ENCODE results near the gene KIT.
A peak's percentile ranks its signal among the peaks of the same experiment; 100 is the strongest.

KIT gene

DNA sequence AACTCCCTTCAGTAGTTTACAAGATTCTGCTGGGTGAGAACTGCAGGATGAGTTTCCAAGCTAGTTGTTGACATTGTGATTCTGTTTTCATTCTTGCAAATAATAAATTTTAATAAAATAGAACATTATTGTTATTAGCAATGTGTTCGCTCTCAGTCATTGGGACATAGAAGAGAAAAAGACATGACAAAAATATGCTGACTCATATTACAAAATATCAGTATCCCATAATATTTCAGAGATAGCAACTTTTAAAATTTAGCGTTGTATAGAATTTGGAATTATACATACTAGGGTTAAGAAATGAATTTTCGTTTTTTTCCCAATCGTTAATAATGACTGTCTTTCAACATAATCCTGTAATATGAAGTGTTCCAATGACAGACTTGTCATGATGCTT is 45.4 kb downstream of the KIT start:
- no peak for DNase-seq (ENCODE audit: low spot score)

DNA sequence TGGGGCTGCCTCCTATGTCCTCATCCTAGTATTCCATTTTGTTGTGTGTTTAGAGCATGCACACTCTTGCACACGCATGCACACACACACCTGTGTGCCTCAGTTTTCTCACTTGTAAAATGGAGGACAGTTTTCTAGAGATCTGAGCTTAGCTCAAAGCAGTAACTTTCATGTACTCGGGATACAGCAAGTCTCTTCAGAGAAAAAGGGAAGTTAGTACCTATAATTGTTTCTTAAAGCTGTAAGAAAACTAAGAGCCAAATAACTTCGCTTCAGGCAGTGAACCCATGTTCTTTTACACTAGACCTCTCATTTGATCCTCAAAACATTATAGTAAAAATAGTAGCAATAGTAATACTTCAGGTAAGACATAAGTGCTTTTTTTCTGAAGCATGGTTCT is 49.6 kb downstream of the KIT start:
- no peak for DNase-seq (ENCODE audit: low spot score)

DNA sequence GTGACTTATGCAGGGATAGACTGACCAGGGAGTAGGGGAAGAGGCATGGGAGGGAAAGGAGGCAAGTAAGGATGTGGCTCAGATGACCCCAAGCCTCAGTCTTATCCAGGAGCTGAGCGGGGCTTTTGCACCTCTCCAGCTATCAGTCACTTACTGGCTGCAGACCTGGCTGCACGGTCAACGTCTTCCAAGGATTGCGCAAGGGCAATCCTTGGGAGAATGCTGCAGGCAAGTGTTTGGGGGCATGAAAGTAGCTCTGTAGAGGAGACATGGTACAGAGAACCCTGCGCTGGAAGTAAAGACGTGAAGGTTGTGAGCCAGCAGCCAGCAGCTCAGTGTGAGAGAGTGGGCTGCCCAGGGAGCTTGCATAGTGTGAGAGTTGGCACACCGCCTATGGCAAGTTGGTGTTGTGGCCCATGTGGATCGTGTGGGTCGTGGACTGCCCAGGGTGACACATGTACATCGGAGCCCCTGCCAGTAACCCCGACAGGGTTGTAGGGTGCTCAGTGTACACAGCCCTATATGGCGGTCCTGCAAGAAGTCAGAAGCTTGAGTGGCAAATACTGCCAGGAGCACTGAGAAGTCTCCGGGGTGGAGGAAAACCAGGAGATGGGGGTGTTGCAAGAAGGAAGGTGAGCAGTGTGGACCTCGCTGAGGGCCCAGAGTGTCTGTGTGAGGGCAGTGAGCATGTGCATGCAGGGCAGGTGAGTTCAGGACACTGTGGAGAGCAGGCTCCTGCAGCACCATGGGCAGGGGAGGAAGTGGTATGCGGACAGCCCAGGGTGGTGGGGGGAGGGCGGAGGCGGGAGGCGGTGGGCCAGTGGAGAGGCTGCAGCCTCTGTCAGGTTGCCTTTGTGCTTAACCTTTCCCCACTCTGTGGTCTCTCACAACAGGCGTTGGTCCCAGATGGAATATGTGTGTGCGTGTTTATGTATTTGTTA is 50.9 kb downstream of the KIT start:
- no peak for DNase-seq (ENCODE audit: low spot score)

DNA sequence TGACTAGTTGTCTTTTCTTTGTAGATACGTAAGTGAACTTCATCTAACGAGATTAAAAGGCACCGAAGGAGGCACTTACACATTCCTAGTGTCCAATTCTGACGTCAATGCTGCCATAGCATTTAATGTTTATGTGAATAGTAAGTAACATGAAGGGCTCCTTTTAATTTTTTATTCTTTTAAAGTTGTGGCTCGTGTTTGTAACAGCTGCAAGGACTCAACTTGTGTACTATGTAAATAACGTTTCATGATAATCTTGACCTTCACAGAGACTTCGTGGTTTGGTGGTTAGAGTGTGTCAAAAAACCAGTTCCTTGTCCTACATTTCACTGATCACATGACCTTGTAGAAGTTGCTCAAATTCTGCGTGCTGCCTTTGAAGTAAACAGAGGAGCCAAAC is 51.6 kb downstream of the KIT start:
- DNase-seq (ENCODE audit: low spot score) = peak; percentile 13

DNA sequence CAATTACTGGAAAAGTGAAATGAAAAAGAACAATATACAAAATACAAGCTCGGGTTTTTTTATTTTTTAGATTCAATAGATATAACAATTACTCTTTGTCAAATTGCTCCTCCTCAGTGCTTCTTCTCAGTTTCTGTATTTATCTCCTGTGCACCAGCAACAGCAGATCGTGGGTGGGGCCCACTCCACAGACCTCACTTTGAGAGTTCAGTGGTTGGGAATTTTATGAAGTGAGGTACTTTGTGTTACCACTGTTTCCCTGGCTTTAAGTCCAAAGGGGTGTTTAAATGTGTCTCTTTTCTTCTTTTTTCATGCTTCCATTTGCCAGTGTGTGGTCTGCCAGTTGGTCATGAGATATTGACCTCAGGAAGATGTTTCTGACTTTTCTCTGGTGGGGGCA is 54.4 kb downstream of the KIT start:
- DNase-seq (ENCODE audit: low spot score) = no peak

DNA sequence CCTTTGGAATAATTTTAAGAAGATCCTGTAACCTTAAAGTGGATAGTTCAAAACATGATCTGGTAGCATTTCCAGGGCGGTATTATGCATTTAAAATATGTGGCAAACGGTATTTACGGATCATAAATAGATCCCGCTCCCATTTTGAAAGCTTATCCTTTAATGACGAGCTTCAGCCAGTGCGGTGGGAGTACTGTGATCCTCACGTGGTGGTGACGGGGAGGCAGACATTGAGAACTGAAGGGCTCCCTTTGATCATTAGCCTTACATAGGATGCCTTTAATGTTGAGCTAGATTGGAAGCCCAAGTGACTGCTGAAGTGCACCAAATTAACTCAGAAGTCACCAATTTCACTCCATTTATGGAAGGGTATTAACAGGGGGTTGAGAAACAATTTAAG is 56.9 kb downstream of the KIT start:
- DNase-seq (ENCODE audit: low spot score) = no peak

DNA sequence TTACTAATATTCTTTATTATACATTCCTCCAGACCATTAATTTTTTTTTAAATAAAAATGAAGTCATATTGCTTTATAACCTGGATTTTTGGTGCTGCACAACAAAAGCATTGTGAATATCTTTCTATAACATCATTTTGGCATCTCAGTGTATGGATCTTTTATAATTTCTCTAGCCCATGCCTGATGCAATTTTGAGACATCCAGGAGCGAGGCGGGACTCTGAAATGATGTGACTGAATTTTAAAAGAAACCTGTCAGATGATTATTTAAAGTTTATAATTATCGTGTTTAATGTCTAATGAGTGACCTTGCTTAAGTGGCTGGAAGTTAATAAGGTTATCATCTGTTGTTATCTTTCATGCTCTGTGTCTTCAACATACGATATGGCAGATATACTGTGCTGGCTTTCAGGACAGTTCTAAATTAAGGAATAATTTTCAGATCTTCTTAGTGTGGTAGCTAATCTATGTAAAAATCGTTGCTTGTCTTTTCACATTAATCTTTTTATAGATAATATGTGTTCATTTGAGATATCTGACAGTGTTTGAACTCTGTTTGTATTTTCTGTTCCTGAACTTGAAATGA is 58.8 kb downstream of the KIT start:
- DNase-seq (ENCODE audit: low spot score) = no peak

DNA sequence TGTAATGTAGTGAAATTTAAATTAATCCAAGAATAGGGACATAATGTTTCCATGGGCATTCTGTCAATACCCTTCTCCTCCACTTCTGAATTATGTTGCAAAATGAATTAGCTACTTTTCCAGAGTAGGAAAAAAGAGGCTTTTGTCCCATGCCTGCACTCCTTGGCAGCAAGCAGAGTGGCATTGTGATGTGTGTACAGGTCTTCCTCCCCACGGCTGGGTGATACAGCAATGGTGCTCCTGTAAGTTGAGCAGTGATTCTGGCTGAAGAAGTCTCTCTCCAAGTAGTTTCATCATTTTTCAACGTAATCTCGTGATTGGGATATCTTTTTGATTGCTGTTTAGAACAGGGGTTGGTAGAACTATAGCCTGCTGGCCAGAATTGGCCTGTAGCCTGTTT is 59.9 kb downstream of the KIT start:
- no peak for DNase-seq (ENCODE audit: low spot score)

DNA sequence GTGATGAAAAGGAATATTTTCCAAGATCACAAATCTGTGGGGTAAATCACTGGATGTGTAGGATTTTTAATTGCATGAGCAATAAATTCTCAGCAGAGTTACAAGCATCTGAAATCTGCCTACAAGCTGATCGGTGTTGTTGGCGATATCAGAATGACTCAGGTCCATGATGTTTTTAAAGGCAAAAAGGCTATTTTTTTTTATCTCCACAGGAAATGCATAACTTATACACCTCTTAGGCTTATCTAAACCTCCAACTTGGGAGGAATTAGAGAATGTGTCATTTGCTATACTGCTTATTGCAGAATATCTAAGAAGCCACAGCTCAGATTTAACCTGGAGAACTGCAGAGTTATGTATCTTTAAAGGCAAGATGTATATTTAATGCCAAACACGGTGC is 61.6 kb downstream of the KIT start:
- DNase-seq (ENCODE audit: low spot score) = no peak

DNA sequence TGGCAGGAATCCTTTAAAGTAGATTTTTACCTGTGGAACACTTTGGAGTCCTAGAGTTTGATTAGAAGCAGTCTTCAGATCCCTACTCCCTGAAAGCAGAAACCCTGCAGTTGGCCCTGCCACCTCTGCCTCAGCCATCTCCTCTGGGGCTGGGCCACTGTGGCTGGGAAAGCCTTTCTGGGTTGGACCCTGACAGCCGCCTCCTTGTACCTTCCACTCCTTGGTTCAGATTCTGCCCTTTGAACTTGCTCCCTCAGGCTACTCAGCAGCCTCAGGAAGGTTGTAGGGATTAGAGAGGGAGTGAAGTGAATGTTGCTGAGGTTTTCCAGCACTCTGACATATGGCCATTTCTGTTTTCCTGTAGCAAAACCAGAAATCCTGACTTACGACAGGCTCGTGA is 65.5 kb downstream of the KIT start:
- DNase-seq (ENCODE audit: low spot score) = no peak

DNA sequence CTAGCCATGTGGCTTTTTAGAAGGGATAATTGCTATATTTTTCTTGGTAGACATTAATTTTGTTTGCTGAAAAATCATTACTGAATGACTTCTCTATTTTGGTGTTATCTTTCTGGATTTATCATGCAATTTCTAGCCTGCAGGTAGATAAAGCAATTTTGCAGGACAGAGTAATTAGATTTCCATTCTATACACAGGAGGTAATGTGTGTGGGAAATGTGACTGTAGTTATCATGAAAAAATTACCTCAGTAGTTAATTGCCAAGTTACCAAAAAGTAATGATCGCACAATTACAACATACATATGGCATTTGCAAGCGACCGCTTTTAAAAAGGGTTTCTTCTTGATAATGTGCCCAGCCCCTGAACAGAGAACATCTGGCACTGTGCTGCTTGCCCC is 66.1 kb downstream of the KIT start:
- DNase-seq (ENCODE audit: low spot score) = no peak

DNA sequence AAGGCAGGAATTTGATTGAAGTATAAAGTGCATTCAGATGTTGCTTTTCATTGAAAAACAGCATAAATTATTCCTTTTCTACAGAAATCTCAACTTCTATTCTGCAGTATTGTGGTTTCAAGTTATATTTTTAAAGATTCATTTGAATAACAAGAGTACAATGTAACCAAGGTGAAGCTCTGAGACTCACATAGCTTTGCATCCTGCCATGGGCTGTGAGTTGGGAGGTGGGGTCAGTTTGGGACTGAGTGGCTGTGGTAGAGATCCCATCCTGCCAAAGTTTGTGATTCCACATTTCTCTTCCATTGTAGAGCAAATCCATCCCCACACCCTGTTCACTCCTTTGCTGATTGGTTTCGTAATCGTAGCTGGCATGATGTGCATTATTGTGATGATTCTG is 69.2 kb downstream of the KIT start:
- DNase-seq (ENCODE audit: low spot score) = no peak

DNA sequence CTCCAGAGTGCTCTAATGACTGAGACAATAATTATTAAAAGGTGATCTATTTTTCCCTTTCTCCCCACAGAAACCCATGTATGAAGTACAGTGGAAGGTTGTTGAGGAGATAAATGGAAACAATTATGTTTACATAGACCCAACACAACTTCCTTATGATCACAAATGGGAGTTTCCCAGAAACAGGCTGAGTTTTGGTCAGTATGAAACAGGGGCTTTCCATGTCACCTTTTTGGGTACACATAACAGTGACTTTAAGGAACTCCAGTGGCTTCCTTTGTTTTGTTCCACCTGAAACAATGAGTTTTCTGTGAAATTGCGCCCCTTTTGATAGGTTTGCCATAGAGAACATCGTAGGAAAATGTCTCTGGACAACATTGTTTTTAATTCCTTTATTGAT is 69.6 kb downstream of the KIT start:
- DNase-seq (ENCODE audit: low spot score) = no peak

DNA sequence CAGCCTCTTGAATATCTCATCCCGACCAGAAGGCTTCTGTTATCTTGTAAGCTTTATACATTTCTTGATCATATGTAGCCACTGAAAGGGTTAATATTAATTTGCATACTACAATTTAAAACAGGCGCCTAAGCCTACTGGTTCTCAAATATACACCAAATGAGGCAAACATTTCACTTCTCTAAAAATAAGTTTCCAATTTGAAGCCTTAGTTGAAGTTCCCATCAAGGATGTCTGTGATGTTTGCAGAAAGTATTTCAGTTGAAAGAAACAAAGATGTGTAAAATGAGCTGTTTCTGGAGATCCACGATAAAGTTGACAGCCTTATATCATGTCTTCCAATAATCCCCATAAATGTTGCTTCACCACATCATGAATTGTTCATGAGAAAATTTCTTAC is 70.6 kb downstream of the KIT start:
- DNase-seq (ENCODE audit: low spot score) = no peak

DNA sequence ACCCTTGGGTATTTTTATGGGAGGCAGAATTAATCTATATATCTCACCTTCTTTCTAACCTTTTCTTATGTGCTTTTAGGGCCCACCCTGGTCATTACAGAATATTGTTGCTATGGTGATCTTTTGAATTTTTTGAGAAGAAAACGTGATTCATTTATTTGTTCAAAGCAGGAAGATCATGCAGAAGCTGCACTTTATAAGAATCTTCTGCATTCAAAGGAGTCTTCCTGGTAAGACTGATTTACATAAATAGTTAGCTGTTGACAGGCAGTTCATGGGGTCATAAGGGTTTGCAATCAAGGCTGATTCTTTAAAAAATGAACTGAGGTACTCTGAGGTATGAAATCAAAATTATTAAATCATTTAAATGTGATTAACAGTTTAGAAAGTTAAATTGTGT is 71.5 kb downstream of the KIT start:
- DNase-seq (ENCODE audit: low spot score) = no peak

DNA sequence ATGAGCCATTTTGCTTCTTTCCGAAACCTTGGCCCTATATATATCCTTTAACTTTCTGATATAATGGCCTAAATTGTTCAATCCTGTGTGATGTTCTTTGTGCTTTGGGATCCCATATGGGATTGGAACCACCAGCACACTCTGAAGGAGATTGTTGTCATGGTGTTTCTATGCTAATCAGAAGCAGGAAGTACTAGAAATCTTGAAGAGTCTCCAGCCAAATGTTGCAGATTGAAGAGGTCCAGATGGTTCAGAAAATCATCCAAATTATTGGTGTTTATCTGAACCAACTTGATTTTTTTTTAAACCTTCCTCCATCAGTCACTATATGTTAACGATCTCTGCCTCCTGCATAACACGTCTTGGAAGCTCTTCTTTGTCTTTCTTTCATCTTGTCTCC is 72.8 kb downstream of the KIT start:
- DNase-seq (ENCODE audit: low spot score) = no peak

DNA sequence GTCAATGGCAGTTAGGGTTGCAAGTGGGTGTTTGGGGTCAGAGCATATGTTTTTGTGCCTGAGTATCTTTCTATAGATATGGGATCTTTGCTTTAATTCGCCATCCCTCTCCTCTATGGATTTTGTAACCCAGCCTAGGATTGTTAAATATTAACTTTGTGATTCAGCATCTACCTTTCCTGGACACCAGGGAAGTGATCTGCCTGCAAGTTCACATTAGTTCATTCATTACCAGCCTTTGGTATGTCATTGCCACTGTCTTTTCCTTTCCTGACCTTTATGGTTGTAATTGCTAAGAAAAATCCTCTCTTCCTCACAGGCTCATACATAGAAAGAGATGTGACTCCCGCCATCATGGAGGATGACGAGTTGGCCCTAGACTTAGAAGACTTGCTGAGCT is 73.8 kb downstream of the KIT start:
- no peak for DNase-seq (ENCODE audit: low spot score)

DNA sequence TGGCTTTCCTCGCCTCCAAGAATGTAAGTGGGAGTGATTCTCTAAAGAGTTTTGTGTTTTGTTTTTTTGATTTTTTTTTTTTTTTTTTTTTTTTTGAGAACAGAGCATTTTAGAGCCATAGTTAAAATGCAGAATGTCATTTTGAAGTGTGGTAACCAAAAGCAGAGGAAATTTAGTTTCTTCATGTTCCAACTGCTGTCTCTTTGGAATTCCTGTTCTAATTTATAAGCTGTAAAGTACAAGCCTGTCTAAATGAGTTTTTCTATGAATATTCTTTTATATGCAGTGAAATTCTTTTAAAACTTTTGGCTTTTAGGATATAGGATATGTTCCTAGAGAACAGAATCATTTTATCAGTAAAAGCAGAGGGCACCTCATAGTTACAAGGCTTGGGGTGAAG is 74.2 kb downstream of the KIT start:
- no peak for DNase-seq (ENCODE audit: low spot score)

DNA sequence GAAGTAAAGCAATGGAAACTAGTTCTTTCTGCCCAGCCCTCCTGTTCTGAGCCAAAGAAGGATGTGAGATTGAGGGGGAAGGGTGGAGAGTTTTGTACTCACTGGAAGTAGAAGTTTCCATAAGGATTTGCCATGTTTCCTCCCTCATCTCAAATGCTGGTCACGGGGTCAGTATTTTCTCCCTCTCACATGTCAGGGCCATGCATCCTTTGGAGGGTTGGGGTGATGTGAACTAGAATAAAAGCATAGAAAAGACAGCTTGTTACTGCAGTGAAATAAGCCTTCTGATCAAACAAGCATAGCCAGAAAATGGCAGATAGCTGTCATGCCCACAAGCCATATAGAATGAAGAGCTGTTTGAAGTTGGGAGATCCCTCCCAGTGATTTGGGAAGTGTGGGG is 79.7 kb downstream of the KIT start:
- DNase-seq (ENCODE audit: low spot score) = no peak

DNA sequence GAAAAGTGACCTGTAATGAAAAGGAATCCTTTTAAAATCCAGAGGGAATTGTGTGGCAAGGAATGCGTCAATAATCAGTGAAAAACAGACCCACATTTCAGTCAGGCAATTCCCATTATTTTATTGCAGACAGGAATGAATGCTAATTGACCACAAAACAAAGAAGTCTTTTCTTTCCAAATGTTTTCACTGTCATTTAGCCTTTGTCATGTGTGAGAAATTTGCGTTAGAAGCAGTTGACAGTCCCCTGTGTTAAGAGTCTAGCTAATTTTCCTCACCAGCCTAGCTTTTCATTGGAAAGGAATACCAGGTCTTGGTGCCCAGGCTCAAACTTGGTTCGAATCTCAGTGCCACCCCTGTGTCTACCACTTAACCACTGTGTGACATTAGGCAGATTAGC is 83.4 kb downstream of the KIT start:
- DNase-seq (ENCODE audit: low spot score) = no peak

DNA sequence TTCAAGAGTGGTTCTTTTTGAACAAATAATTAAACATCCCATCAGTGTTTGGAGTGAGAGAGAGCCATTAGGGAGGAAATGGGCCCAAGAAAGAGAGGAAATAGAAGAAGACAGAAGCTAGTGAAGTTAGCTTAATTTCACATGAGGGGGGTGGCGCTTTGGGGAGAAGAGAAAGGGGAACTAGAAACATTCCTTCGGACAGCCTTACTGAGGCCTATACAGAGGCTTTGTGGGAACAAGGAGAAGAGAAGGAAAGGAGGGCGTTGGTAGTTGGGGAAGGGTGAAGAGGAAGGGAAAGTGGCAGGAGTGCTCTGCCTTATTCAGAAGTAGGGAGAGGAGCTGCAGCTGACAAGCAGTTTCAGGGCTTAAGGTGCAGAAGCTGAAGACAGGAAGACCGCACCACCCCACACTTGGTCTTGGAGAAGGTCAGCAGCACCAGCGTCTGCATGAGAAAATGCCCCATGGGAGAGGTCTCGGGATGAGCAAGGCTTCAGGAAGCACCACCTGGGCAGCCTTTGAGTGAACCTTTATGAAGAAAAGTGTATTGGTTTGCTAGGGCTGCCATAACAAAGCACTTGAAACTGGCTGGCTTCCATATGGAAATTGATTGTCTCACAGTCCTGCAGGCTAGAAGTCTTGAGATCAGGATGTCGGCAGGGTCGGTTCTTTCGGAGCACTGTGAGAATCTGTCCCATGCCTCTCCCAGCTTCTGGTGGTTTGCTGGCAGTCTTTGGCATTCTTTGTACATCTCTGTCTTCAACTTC is 85.1 kb downstream of the KIT start:
- DNase-seq (ENCODE audit: low spot score) = no peak

DNA sequence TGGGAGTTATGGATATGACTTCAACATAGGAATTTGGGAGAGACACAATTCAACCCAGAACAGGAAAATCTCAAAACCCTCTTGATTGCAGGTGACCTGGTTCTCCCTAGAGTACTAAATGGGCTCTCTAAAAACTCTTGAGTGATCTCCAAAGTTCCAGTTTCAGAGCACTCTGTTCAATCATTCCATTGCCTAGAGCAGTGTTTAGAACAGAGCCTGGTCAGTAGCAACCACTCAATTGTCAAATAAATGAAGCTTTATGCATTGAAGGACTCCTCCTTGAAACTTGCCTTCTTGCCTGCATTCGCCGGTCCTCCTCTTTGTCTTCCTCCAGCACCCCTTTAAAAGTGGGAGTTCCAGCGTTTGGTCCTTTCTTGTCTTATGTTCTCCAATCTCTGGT is 85.8 kb downstream of the KIT start:
- no peak for DNase-seq (ENCODE audit: low spot score)

DNA sequence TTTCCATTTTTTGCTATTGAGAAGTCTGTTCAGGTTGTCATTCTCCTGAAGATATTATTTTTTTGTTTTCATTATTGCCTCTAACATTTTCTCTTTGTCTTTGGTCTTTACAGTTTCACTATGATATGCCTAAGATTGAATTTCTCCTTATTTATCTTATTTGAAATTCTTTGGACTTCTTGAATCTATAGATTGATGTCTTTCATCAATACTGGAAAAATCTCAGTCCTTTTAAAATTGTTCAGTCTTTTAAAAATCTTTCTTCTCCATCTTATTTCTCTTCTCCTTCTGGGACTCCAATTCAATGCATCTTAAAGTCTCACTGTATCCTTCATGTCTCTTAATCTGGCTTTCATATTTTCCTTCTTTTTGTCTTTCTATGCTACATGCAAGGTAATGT is 86.7 kb downstream of the KIT start:
- DNase-seq (ENCODE audit: low spot score) = no peak

All from CD4-positive, alpha-beta T cell treated with Interleukin-2 at 100 ng/mL for 4 hours (primary cell).